ENCODE results near the gene SH3TC2. TPM values are rescaled to one million over a fixed set of nuclear protein-coding genes. Genes with fewer than 3 reads are reported as not detected.

Gene SH3TC2
- total RNA-seq, 2 donors from 2014 or later = 0.72 to 5.6 TPM

- no peaks in the 10 kb centered on the region for H3K9me3 ChIP-seq (ENCODE audit: control insufficient read depth, low read length, poor library complexity, severe bottlenecking)
- ATAC-seq = no peak
- H3K27ac Mint-ChIP-seq = peak overlapping the region; percentile 75
- DNase-seq = no peak
- no peaks in the 10 kb centered on the region for H3K36me3 Mint-ChIP-seq (ENCODE audit: low read depth)
- peak overlapping the region; percentile 74 for H3K4me3 Mint-ChIP-seq
- H3K27me3 Mint-ChIP-seq = peaks cover 30% of the 10 kb centered on the region
- peaks cover 27% of the 10 kb centered on the region for H3K4me1 Mint-ChIP-seq
Observed at GRCh38 chr5:149036970-149037369, 25.9 kb downstream of the SH3TC2 start.

DNA sequence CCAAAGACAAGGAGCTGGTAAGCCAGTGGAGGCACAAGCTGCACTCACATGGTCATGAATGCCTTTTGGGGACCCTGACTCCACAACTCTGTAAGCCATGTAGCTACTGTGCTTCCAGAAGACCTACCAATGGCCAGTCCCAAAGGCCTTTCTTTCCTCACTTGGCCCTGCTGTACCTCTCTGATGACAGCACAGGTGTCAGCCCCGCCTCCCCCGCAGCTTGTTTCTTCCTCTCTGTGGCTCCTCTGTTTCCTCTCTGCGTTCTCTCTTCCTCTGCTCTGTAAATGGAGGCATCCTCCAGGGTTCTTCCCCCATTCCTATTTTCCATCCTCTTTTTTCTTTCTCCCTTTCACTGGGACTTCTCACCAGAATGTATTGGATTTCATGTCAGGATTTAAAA, 26.7 kb downstream of the SH3TC2 start:
- DNase-seq (no peak), ATAC-seq (no peak)
- peaks cover 27% of the 10 kb centered on the region for H3K4me1 Mint-ChIP-seq
- H3K9me3 ChIP-seq (ENCODE audit: control insufficient read depth, low read length, poor library complexity, severe bottlenecking) = no peaks in the 10 kb centered on the region
- no peak overlapping the region for H3K27ac Mint-ChIP-seq
- peaks cover 37% of the 10 kb centered on the region for H3K27me3 Mint-ChIP-seq
- H3K36me3 Mint-ChIP-seq (ENCODE audit: low read depth) = no peaks in the 10 kb centered on the region
- peak overlapping the region; percentile 60 for H3K4me3 Mint-ChIP-seq

GRCh38 chr5:149035372-149035790, 27.5 kb downstream of the SH3TC2 start:
- peak overlapping the region; percentile 45 for H3K27ac Mint-ChIP-seq

GRCh38 chr5:149030838-149031397, 31.9 kb downstream of the SH3TC2 start:
- peaks cover 8% of the 10 kb centered on the region for H3K4me1 Mint-ChIP-seq
- no peaks in the 10 kb centered on the region for H3K9me3 ChIP-seq (ENCODE audit: control insufficient read depth, low read length, poor library complexity, severe bottlenecking)
- H3K27ac Mint-ChIP-seq = no peak overlapping the region
- peaks cover 14% of the 10 kb centered on the region for H3K27me3 Mint-ChIP-seq
- H3K36me3 Mint-ChIP-seq (ENCODE audit: low read depth) = no peaks in the 10 kb centered on the region
- DNase-seq = no peak
- no peak overlapping the region for H3K4me3 Mint-ChIP-seq
- no peak for ATAC-seq

More at GRCh38 chr5:149035372-149035790, 27.5 kb downstream of the SH3TC2 start:
- H3K4me3 Mint-ChIP-seq = peak overlapping the region; percentile 41
- ATAC-seq (peak; percentile 76), DNase-seq (peak; percentile 34 to 54 (median 36))
- peaks cover 27% of the 10 kb centered on the region for H3K4me1 Mint-ChIP-seq
- H3K9me3 ChIP-seq (ENCODE audit: control insufficient read depth, low read length, poor library complexity, severe bottlenecking) = no peaks in the 10 kb centered on the region
- H3K27me3 Mint-ChIP-seq = peaks cover 37% of the 10 kb centered on the region
- H3K36me3 Mint-ChIP-seq (ENCODE audit: low read depth) = no peaks in the 10 kb centered on the region

DNA sequence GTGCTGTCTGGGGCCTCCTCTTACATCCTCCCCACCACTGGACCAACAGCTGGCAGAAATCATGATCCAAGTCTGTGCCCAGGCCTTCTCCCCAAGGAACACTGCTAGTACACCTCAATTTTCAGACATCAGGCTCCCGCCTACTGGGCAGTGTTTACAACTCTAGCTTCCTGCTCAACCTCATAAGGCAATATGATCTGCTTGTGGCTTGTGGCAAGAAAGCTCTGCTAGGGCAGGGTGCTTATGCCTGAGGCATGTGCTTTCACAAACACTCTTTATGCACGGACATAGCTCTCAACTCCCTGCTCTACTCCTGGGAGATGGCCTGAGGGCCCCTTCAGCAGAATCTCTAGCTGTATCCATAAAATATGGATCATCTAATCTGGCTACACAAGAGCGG, 32.5 kb downstream of the SH3TC2 start:
- Mint-ChIP-seq H3K27ac (no peak overlapping the region), H3K4me1 (peaks cover 3% of the 10 kb centered on the region), H3K4me3 (no peak overlapping the region), H3K27me3 (peaks cover 11% of the 10 kb centered on the region), H3K36me3 (ENCODE audit: low read depth) (no peaks in the 10 kb centered on the region)
- H3K9me3 ChIP-seq (ENCODE audit: control insufficient read depth, low read length, poor library complexity, severe bottlenecking) = no peaks in the 10 kb centered on the region
- ATAC-seq (no peak), DNase-seq (no peak)

DNA sequence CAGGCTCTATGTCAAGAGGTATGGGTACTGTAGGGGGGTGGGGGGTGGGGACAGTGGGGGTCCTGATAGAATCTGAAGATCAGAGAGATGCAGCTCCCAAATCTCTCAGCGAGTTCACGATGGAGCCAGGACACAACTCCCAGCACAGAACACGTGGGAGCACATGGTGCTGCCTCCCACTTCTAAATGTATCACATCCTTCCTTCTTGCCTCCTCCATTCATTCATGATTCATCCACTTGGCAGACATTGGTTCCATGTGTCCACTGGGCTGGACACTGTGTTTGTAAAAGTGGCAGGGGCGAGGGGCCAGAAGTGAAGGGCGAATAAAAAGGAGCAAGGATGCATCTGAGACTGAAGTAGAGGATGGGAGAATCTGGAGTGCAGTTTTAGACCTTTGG, 33.9 kb downstream of the SH3TC2 start:
- Mint-ChIP-seq H3K4me3 (no peak overlapping the region), H3K27ac (no peak overlapping the region), H3K27me3 (peaks cover 8% of the 10 kb centered on the region), H3K4me1 (no peaks in the 10 kb centered on the region), H3K36me3 (ENCODE audit: low read depth) (no peaks in the 10 kb centered on the region)
- no peak for DNase-seq
- ATAC-seq = no peak
- H3K9me3 ChIP-seq (ENCODE audit: control insufficient read depth, low read length, poor library complexity, severe bottlenecking) = no peaks in the 10 kb centered on the region

DNA sequence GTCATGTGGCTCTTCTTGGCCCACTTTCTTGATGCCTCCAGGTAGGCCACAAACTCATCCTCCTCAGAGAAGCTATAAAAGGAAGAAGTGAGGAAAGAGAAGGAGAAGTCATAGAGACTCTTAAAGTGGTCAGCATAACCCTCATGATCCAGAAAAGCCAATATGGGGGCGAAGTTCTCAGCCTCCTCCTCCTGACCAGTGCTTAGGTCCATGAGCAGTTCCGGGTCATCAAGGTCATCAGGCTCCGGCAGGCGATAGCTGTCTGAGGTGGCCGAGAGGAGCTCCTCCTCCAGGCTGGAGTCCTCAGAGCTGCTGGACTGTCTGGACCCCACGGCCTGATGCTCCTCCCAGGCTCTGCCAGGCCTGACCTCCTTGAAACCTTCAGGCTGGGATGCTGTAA, 34.7 kb downstream of the SH3TC2 start:
- peaks cover 8% of the 10 kb centered on the region for H3K27me3 Mint-ChIP-seq
- H3K4me1 Mint-ChIP-seq = no peaks in the 10 kb centered on the region
- H3K9me3 ChIP-seq (ENCODE audit: control insufficient read depth, low read length, poor library complexity, severe bottlenecking) = no peaks in the 10 kb centered on the region
- no peak overlapping the region for H3K4me3 Mint-ChIP-seq
- no peak for ATAC-seq
- DNase-seq = no peak
- no peaks in the 10 kb centered on the region for H3K36me3 Mint-ChIP-seq (ENCODE audit: low read depth)
- H3K27ac Mint-ChIP-seq = no peak overlapping the region

DNA sequence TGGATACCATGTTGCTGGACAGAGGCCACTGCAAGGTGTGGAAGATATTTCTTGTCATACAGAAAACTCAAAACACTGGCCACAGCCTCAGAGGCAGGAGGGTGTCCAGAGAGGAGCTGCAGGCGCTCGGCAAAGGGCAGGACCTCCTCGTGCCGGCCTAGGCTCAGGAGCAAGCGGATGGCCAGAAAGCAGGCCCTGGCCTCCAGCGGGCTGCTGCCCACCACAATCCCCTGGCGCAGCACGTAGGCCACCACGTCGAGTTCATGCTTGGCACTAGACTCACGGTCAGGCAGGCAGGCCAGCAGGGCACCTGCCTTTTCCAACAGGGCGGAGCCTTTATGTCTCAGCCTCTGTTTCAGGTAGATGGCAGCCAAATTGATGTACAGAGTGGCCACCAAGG, 35.2 kb downstream of the SH3TC2 start:
- no peak overlapping the region for H3K27ac Mint-ChIP-seq
- H3K9me3 ChIP-seq (ENCODE audit: control insufficient read depth, low read length, poor library complexity, severe bottlenecking) = no peaks in the 10 kb centered on the region
- H3K36me3 Mint-ChIP-seq (ENCODE audit: low read depth) = no peaks in the 10 kb centered on the region
- no peak for ATAC-seq
- peaks cover 8% of the 10 kb centered on the region for H3K27me3 Mint-ChIP-seq
- no peaks in the 10 kb centered on the region for H3K4me1 Mint-ChIP-seq
- DNase-seq = no peak
- no peak overlapping the region for H3K4me3 Mint-ChIP-seq

DNA sequence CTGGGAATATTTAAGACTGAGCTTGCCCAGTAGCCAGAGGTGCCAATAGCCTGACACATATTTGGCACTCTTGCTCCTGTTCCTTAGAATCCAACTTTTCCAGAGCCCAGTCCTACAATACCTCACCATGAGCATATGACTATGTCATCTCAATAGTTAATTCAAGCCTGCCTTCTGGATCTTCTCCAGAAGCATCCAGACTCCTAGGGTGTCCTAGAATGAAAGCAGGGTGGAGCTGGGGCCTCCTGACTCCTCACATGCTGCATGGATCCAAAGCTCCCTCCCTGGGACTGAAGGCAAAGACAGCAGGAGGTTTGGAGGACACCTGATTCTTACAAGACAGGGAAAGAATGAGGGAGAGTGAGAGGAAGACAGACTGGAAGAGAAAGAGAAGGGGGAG, 37.9 kb downstream of the SH3TC2 start:
- peaks cover under 1% of the 10 kb centered on the region for H3K27me3 Mint-ChIP-seq
- ATAC-seq (no peak), DNase-seq (no peak)
- H3K9me3 ChIP-seq (ENCODE audit: control insufficient read depth, low read length, poor library complexity, severe bottlenecking) = no peaks in the 10 kb centered on the region
- H3K4me3 Mint-ChIP-seq = no peak overlapping the region
- H3K36me3 Mint-ChIP-seq (ENCODE audit: low read depth) = peaks cover 2% of the 10 kb centered on the region
- H3K4me1 Mint-ChIP-seq = no peaks in the 10 kb centered on the region
- no peak overlapping the region for H3K27ac Mint-ChIP-seq

- Mint-ChIP-seq H3K4me1 (no peaks in the 10 kb centered on the region), H3K36me3 (ENCODE audit: low read depth) (peaks cover 2% of the 10 kb centered on the region), H3K4me3 (no peak overlapping the region), H3K27me3 (peaks cover 5% of the 10 kb centered on the region), H3K27ac (no peak overlapping the region)
- DNase-seq (no peak), ATAC-seq (no peak)
- no peaks in the 10 kb centered on the region for H3K9me3 ChIP-seq (ENCODE audit: control insufficient read depth, low read length, poor library complexity, severe bottlenecking)
Observed at GRCh38 chr5:149024477-149024876, 38.4 kb downstream of the SH3TC2 start.

- H3K9me3 ChIP-seq (ENCODE audit: control insufficient read depth, low read length, poor library complexity, severe bottlenecking) = no peaks in the 10 kb centered on the region
- H3K4me1 Mint-ChIP-seq = no peaks in the 10 kb centered on the region
- H3K36me3 Mint-ChIP-seq (ENCODE audit: low read depth) = peaks cover 6% of the 10 kb centered on the region
- peaks cover 20% of the 10 kb centered on the region for H3K27me3 Mint-ChIP-seq
- DNase-seq = no peak
- no peak for ATAC-seq
- H3K27ac Mint-ChIP-seq = no peak overlapping the region
- no peak overlapping the region for H3K4me3 Mint-ChIP-seq
Observed at GRCh38 chr5:149022200-149022599, 40.7 kb downstream of the SH3TC2 start.

- H3K9me3 ChIP-seq (ENCODE audit: control insufficient read depth, low read length, poor library complexity, severe bottlenecking) = no peaks in the 10 kb centered on the region
- DNase-seq = no peak
- ATAC-seq = no peak
- no peak overlapping the region for H3K27ac Mint-ChIP-seq
- peaks cover 6% of the 10 kb centered on the region for H3K36me3 Mint-ChIP-seq (ENCODE audit: low read depth)
- peaks cover 28% of the 10 kb centered on the region for H3K27me3 Mint-ChIP-seq
- H3K4me3 Mint-ChIP-seq = no peak overlapping the region
- H3K4me1 Mint-ChIP-seq = no peaks in the 10 kb centered on the region
Observed at GRCh38 chr5:149019679-149020078, 43.2 kb downstream of the SH3TC2 start.

DNA sequence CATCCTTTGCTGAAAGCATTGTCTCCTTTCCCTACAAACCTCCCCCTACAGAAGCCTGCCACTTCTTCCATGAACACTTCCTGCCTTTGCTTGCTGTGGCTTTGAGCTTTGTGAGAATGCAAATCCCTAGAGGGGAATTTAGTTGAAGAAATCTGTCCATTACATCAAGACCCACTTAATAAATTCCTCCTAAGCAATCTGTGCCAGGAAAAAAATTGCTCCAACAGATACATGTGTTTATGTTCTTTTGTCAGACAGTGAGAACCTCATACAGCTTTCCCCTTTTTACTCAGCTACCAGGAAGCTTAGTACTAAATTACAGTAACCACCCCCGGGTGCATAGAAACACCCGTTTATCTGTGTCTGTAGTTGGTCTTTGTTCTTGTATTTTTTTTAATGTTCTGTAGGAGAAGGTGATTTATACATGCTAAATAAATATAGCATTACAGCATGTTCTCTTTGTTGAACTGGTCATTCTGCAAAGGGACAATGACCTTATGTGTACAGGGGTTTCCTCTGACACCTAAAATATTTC, 43.9 kb downstream of the SH3TC2 start:
- H3K4me3 Mint-ChIP-seq = no peak overlapping the region
- DNase-seq (no peak), ATAC-seq (no peak)
- H3K36me3 Mint-ChIP-seq (ENCODE audit: low read depth) = peaks cover 6% of the 10 kb centered on the region
- H3K4me1 Mint-ChIP-seq = no peaks in the 10 kb centered on the region
- no peaks in the 10 kb centered on the region for H3K9me3 ChIP-seq (ENCODE audit: control insufficient read depth, low read length, poor library complexity, severe bottlenecking)
- peaks cover 28% of the 10 kb centered on the region for H3K27me3 Mint-ChIP-seq
- H3K27ac Mint-ChIP-seq = peak overlapping the region; percentile 54

DNA sequence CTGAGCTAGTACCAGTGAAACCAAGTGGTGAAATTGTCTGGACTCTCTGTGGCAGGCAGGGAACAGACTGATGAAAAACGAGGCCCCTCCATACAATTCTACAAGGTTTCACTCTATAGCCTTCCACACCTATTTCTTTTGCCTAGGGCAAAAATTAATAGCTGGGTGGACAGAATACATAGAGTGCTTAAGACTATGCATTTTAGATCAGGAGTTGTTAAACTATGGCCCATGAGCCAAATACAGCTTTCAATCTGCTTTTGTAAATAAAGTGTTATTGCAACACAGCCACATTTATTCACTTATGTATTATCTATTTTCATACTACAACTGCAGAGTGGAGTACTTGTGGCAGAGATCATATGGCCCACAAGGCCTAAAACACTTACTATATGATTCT, 45.2 kb downstream of the SH3TC2 start:
- Mint-ChIP-seq H3K36me3 (ENCODE audit: low read depth) (peaks cover 6% of the 10 kb centered on the region), H3K4me1 (no peaks in the 10 kb centered on the region), H3K27ac (no peak overlapping the region), H3K27me3 (peaks cover 28% of the 10 kb centered on the region), H3K4me3 (no peak overlapping the region)
- no peaks in the 10 kb centered on the region for H3K9me3 ChIP-seq (ENCODE audit: control insufficient read depth, low read length, poor library complexity, severe bottlenecking)
- DNase-seq (no peak), ATAC-seq (no peak)
